GM19035 (cell line): ENCODE results near the gene ZNF516.

Experiments
- ATAC-seq: cut with Tn5 transposase; IDR thresholded peaks from one replicate; pipeline ENCODE4 v1.9.1; 2021; ENCODE audit not compliant: unreplicated experiment

The ZNF516 gene

DNA sequence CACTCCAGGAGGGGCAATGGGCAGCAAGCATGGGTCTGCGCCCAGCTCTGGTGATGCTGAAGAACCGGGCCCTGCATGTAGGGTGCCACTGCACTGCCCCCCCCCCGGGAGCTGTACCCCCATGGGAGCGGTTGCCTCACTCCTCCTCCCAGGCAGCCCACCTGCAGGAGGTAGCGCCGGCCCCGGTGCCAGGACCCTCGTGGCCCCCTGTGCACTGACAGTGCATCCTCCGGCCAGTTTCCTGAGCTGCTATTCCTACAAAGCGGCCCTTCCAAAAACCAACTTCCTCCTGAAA is 109.4 kb downstream of the ZNF516 start:
- ATAC-seq, result no peak

DNA sequence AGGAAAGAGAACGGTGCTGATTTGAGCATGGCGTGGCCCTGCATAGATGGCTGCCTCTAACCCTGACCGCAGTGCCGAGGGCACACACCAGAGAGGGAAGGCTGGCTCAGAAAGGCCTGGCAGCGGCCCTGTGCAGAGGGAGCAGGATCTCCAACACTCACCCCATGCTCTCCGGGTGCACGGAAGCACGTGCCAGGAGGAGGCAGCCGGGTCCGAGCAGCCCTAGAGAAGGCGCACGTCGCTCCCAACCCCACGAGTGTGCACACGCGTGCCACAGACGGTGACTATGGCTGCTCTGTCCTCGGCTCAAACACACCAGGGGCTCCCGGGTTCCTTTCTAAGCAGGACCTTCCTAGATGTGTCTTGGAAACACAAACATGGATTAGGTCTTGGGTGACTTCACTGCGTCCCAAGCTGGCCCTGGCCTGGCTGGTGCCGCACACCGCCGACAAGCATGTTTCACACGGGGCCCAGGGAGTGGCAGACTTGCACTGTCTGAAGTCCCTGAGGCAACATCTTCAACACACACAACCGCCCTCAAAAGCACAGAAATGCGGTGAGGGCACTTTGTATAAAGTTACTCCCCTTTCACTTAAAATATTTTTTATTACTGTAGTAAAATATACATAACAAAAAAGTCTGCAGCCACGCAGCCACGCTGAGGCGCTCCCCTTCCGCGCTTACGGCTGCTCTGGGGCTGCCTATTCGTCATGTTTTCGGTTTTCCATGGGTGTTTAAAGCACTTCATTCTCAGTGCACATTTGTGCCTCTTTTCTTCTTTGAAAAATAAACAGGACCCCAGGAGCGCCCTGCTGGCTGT is 110.0 kb downstream of the ZNF516 start:
- no peak for ATAC-seq

DNA sequence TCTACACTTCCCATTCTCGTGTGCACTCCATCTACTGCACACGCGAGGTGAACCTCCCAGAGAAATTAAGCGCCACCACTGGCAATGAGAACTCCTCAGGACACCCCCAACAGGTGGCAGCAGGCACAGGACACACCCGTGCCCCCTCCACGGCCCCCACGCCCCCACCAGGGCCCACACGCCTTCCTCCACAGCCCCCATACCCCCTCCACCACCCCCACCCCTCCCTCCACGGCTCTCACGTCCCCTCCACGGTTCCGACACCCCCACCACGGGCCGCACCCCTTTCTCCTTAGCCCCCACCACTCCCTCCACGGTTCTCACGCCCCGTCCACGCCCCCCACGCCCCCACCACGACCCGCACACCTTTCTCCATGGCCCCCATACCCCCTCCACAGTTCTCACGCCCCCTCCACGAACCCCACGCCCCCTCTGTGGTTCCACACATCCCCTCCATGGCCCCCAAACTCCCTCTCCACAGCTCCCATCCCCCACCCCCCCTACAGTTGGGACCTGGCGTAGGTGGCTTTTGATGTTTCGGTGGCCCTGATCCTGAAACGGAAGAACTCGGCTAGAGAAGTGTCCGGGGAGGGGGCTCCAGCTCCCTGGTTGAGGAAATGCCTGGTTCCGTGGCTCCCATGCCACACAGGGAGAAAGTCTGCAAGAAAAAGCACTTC is 110.8 kb downstream of the ZNF516 start:
- ATAC-seq, result no peak

DNA sequence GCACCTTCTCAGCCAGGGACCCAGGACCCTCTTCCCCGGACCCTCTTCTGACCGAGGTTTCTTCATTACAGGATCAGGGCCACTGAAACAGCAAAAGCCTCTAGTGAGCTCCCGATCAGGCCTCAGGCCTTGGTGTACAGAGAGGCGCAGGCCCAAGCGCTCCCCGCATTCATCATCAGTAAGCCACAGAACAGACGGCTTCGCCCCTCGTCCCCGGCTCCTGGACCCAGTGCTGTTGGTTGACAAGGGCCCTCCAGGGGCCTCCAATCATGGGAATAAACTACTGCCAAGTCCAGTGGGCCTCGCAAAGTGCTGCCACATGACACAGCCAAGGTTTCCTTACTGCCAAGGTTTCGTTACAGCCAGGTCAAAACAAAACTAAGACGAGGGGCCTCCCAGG is 111.4 kb downstream of the ZNF516 start:
- no peak for ATAC-seq

DNA sequence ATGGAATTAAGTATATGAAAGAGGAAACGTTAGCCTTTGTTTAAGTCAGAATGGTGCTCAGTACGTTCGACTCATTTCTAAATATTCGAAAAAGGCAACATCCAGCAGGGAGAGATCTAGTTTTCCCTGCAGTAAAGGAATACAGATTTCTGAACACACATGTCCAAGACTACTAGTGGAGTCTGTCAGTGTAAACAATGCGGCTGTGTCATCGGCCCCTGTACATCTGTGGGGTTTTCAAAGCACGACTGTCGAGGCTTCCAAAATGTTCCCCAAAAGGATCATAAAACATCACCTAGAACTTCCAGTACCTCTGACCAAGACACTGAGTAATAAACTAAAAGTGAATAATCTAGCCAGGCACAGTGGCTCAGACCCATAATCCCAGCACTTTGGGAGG is 112.8 kb downstream of the ZNF516 start:
- no peak for ATAC-seq

DNA sequence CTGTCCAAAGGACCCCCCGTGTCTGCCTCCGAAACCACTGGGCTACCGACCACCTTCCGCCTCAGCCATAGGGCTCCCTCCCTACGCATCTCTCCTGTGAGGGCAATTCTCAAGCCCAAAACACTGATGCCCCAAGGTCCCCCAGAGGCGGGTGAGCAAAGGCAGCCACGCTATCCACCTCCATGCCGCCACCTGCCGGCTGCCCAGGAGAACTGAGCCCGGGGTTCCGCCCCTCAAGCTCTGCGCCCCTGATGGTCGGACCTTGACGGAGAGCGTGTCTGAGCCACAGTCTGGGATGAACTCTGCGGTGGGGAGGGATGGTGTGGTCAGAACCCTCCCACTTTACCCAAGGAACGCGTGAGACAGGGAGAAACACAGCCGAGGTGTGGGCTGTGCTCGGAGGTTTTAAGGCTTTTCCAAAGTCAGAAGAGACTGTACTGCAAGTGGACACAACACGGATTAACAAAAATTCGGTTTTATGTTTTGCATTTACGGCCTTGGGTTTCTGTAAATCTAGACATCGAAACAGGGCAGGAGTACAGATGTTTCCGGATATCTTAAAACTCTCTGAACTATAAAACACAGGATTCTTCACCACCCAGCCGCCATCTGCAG is 114.1 kb downstream of the ZNF516 start:
- ATAC-seq, result no peak

DNA sequence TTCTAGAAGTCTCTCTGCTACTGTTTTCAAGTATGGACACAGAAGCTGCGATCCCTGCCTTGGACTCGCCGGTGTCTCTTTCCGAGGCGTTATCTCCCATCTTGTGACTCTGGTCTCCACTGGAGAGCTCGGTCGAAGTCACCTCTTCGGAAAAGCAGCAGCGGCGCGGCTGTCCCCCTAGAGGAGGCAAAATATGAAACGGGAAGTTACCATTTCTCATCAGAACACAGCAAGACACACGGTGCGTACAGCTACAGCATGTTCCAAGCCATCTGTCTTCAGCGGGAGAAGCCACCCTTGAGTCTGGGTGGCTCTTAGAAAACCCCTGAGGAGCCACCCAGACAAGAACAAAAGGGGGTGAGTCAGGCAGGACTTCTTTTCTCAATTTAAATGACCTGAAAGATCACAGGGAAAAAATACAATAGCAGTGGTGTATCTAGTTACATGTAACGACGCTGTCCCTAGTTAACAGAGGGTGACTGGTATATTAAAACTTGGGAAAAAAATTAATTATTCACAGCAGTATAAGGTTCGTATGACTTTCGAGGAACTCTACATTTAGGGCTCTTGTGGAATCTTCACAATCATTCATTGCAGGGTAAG is 114.8 kb downstream of the ZNF516 start:
- no peak for ATAC-seq

DNA sequence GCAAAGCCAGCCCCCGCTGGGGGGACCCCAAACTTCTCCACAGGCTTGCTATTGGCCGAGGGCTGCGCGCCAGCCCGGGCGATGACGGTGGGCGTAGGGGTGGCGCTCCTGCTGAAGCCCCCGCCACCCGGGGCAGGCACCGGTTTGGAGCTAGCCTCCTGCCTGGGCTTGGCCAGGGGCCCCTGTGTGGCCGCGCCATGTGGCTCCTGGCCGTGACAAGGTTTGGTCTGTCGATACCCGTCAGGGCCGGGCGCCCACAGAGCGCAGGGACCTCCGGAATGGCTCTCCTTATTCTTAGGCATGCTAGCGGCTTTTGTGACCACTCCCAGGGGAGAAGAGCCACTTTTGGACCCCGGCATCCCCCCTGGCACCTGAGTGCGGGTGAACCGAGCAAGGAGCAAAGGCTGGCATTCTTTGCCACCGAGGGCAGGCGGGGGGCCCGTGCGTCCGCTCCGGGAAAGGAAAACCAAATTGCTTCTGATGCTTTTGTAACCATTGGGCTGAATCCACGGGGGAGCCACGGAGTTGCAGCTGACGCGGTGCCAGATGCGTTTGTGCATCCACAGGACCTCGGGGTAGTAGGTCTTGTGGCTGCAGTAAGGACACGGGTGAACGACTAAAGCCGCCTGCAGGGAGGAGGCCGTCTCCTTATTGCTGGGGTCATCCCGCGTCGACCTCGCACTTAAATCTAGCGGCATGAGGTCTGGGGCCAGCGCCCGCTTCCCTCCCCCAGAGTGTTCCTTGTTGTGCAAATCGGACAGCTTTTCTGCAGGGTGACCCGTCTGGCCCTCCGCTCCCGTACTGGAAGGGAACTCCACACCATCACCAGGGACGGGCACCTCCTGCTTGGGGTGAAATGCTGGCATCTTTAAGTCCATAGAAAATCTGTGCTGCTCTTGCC is 115.6 kb downstream of the ZNF516 start:
- ATAC-seq, result no peak

DNA sequence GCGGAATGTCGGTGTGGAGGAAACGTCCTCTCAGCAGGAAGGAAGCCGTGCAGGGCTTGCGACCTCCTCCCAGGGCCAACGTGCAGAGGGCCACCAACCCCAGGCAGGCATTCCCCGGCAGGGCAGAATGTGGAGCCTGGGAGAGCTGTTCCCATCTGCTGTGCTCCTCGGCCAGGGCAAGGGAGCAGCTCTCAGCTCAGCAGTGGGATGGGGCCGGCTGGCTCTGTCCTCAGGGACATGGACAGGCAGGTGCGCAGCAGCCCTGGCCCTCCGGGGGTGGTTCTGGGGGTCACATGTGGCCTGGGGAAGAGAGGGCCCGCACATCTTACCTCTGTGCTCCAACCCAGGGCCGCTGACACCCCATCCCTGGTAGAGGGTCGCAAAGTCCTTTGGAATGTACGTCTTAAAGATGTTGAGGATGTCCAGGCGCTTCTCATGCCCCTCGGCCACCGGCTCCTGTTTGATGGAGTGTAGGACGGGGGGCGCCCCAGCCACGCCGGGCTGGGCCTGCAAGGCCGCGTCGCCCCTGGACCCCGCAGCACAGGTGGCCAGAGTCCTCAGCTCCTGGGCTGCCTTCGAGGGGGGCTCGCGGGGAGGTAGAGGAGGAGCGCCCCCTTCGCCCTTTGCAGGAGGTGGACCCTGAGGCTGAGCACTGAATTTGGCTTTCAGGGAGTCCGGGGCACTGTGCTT is 116.4 kb downstream of the ZNF516 start:
- no peak for ATAC-seq

DNA sequence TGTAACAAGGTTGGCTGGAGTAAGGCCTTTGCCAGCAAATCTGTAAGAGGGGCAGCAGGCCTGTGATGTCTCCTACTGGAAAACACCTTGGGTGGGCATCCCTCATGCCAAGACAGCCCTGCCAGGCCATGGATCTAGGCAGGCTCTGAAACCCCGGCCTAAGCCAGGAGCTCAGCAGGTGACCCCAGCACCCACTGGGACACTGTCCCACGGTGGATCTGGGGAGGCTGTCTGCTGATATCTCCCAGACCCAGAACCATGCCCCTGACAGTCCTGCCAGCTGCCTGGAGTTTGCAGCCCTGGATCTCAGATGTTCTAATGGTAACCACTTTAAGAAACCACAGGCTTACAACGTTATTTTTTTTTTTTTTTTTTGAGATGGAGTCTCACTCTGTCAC is 117.7 kb downstream of the ZNF516 start:
- no peak for ATAC-seq

DNA sequence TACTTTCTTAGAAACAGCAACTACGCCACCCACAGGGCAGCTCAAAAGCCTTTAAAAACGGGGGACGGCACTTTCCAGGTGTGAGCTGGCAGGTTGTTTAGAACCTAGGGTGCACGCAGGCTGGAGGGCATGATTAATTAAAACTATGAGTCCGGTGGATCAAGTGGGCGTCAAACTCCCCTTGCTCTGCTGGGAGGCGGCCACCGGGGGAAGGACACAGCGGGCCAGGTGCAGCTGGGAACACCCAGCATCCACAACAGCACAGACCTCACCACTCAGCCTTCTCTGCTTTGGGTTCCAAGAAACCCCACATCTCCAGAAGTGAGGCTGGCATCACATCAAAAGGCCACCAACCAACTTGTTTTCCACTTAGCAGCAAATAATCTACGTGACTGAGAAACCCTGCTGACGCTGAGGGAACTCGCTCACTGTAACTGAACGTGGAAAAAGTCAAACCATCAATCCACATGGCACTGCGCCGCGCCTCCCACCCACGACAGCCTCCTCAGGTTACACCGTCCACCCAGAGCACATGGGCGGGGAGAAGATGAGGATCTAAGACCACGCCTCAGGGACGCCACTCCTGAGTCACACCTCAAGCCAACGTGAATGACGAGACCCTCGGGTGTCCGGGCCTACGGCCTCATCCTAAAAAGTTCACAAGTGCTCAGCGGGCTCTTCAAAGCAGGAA is 118.2 kb downstream of the ZNF516 start:
- no peak for ATAC-seq

DNA sequence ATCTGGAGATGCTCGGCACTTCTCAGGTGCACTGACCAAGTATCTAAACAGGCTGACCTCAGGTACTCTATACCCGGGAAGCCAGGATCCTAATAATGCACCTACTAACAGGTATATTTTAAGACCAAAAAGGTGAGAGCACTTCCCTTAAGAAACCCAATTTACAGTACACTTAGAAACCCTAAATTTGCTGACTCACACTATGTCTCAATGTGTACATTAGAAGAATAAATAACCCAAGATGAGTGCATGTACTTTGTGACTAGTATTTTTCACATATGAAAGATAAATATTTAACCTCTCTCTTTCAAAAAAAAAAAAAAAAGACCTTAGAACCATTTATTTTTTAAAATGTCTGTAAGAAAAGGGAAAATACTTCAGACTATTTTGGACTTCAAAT is 118.8 kb downstream of the ZNF516 start:
- ATAC-seq, result no peak

DNA sequence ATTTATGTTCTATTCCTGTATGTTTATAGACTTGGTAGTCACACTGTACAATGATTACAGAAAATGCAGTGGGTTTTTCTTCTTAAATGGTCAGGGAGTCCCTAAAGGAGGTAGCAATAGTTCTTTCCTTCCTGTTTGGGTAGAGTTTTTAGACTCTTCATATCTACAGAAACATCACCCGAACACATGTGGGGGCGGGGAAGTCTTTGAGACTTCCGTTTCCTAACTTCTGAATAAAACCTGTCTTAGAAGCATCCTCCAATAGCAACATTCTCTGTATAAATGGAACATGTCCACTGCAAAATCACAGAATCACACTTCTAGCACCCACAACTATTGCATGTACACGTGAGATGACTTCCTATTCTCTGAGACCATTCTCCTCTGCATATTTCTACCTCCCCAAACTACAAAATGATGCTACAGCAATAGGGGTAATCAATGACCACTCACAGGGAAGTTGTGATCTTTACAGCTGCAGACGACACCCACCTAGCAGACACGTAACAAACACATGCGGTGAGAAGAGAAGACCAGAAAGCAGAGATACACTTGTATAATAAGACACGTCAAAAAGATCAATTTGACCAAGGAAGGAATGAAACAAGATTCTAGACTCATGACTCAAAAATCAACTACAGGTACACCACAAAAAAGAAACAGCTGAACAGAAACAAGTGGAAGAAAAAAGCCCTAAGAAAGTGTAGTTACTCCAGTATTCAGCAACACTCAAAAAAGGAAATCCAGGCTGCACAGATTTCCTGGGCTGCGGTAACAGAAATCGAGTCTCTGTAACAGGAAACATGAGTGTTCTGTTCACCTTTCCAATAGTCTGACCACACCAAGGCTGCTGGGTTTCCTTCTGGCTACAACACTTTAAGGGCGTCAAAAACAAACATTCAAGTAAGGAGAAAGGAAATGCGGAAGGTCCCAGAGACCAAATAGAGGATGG is 120.4 kb downstream of the ZNF516 start:
- ATAC-seq, result no peak

DNA sequence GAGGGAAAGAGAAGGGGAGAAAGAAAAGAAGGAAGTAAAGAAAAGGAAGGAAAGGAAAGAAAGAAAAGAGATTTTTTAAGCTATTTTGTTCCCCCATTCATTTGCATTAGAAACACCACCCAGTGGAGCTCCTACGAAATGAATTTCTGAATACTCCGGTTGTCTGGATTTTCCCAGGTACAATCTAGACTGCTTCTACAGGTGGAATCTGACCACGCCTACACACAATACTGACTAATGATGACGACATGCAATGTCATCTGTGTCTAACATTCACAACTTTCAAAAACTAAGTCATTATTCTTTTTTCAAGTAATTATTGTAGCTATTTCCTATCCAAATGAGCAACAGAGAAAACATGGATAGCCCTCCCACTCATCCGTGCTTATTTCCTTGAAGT is 121.7 kb downstream of the ZNF516 start:
- no peak for ATAC-seq

DNA sequence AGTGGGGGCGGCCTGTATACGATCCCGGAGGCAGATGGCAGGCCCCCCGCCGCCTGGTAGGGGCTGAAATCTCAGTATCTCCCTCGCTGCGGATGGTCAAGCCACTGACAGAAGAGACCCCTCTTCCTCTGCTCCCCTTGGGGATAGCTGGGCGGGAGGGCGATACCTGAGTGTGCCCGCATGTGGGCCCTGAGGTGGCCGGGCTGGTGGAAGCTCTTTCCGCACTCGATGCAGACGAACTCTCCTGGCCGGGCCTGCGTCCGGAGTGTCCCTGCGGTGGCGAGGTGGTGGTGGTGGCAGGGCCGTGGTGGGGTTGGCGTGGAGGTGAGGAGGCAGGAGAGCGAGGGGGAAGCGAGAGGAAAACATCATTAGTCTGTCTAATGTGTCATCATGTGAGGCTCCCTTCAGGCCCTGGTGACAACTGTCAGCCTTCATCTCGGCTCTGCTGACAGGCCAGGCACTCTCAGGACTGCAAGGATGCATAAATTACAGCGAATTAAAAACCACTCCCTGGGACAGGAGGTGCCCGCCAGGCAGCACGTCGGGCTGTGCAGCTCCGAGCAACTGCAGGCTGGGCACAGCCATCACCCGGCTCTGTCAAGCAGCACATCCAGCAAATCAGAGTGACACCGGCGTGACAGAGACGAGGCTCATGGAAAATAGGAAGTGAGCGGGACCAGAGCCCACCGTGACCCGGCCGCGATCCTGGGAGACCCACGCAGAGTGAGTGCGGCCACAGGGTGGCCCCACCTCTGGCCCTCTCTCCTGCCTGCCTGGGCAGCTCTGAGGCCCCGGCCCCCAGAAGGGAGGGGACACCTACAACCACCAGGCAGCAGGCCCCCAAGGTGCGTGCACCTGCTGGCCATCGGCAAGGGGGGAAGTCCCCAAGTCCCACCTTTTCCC is 123.5 kb downstream of the ZNF516 start:
- ATAC-seq, result no peak

DNA sequence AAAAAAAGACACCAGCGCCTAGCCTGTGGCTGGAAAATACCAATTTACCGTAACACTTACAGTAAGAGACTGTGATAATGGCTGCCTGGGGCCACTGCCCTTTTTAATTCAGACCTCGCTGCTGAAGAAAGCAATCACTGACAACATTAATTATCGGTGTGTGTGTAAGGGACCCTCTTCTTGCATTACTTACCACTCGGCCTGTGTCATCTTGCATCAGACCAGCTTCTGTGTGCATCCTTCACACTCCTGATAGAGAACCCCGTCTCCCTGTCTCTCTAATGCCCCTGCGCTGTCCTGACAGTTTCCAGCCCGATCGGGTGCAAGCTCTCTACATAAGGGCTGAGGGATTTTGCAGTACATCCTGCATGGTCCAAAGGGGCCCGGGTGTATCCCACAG is 124.4 kb downstream of the ZNF516 start:
- no peak for ATAC-seq

DNA sequence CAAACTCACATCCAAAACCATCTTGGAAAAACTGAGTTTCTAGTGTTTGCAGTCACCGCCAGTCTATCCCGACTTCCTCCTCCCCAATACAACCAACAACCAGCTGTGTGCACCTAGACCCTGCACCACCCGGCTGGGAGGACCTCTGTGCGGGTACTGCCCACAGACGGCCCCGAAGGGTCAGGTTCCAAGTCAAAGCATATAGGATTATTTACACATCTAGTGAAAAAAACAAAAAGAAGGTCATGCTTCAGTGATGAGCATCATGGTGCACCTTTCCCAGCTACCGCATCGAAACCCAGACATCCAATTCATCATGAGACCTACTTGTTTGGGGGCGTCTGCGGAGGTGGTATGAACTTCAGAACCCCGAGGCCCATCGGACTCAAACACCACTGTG is 124.8 kb downstream of the ZNF516 start:
- ATAC-seq, result no peak

DNA sequence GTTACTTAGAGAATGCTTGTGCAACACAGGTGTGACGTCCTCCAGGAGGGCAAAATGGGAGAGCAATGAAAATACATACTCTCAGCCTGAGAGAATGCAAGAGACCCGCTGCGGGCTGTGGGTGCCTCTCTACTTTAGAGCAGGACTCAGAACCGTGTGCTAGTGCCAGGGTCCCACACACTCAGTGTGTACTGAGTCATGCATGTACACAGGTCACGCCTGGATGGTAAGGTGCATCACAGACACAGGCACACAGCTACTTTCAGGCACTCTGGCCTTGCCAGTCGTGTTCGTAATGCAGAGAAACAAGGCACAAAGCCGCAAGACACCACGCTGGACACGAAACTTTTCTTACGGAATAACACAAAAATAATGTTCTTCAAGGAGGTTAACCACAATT is 125.3 kb downstream of the ZNF516 start:
- ATAC-seq, result no peak
